Testis (tissue), 3 donors: ENCODE results near the gene PIGU. TPM values are rescaled to one million over a fixed set of nuclear protein-coding genes. Genes with fewer than 3 reads are reported as not detected.
A peak's percentile ranks its signal among the peaks of the same experiment; 100 is the strongest.

Experiments
- DNase-seq: peaks from one replicate; pipeline ENCODE4 v3.0.0-alpha.2; 2019
- H3K27ac ChIP-seq, 2 donors: fragments of 200-600 bp; sonication (generic); one replicate each; pipeline ENCODE4 v1.5.1; 2019
- H3K27me3 ChIP-seq: fragments of 200-600 bp; sonication (generic); one replicate; pipeline ENCODE4 v1.5.1; 2019
- H3K36me3 ChIP-seq: fragments of 200-600 bp; sonication (generic); one replicate; pipeline ENCODE4 v1.5.1; 2017; ENCODE audit warnings: low read depth; ENCODE audit errors: missing control alignments
- H3K4me1 ChIP-seq: fragments of 200-600 bp; sonication (generic); one replicate; pipeline ENCODE4 v1.5.1; 2019
- H3K4me3 ChIP-seq, 2 donors: fragments of 200-600 bp; sonication (generic); one replicate each; pipeline ENCODE4 v1.5.1; 2017 to 2019
- H3K9me3 ChIP-seq: fragments of 200-600 bp; sonication (generic); one replicate; pipeline ENCODE4 v1.5.1; 2017
- POLR2A ChIP-seq: fragments of 450-650 bp; IDR thresholded peaks from one replicate; pipeline ENCODE4 v1.6.1; 2017; ENCODE audit warnings: antibody characterized with exemption, mild to moderate bottlenecking, moderate library complexity
- WGBS, 2 donors: methylation state at CpG; one replicate each; pipeline ENCODE4 v1.1.5; 2018; 5-methylcytosine and 5-hydroxymethylcytosine counted together
- intact Hi-C: fragments of 100-400 bp; cut with DNase I; formaldehyde crosslinking; loops from one replicate; pipeline ENCODE4 v1.15.1; 2023; ENCODE audit warnings: low total_unique reads
- polyA plus RNA-seq: library from polyadenylated mRNA; stranded (reverse); fragments of 350-450 nt; fragmentation: Illumina TruSeq; extraction: RNeasy Lipid Tissue Mini Kit (QIAGEN cat#74804); gene quantifications from one replicate; pipeline ENCODE4 v1.2.3, GENCODE V29; 2014; ENCODE audit warnings: low read depth, low replicate concordance; ENCODE audit not compliant: insufficient read depth
- total RNA-seq, 2 donors: library from RNA; depleted of rRNA; stranded (reverse); fragments of >200 nt; gene quantifications; one replicate each; pipeline ENCODE4 v1.2.3, GENCODE V29; 2016
- TF ChIP-seq, protein P1 (sequence below), 3 experiments: fragments of 450-650 bp in 2 of 3; fragments of 200-600 bp in 1 of 3; sonication (generic) in 1 of 3; IDR thresholded peaks; one replicate each; pipeline ENCODE4 v1.5.1; 2016 to 2019; ENCODE audit warnings: antibody characterized with exemption in 3 of 3, mild to moderate bottlenecking in 2 of 3, moderate library complexity in 1 of 3

PIGU gene
- total and polyA plus RNA-seq, 3 donors from 2014 or later, result 35.0 to 48.9 (median 35.7) TPM

DNA sequence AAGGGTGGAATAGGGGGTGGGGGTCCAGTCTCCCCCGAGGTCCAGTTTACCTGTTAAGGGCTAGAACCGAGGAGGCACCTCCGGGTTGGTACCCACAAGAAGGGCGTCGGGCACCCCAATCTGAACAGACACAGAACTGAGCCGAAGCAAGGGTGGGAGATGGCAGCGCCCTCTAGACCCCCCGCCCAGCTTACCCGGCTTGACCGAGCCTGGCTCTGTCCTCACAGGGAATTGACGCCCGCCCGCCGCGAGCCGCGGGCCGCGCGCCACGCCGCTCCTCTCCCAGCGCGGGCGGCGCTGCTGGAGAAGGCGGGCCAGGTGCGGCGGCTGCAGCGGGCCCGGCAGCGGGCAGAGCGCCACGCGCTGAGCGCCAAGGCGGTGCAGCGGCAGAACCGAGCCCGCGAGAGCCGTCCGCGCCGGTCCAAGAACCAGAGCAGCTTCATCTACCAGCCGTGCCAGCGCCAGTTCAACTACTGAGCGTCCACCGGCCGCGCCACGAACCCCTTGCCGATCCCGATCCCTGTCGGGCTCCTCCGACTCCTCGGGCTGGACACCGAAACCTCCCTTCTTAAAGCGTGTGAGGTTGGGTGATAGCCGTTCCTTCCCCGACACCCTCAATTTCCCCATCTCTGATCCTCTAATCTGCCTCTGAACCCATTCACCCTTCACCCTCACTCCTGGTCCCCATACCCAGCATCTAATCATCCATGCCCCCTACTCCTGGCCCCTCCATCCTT is 33.1 kb upstream of the PIGU start:
- H3K9me3 ChIP-seq, result no peaks in the 10 kb centered on the region
- no peaks in the 10 kb centered on the region for H3K36me3 ChIP-seq
- no peaks in the 10 kb centered on the region for H3K27me3 ChIP-seq
- TF ChIP-seq, protein P1, sequence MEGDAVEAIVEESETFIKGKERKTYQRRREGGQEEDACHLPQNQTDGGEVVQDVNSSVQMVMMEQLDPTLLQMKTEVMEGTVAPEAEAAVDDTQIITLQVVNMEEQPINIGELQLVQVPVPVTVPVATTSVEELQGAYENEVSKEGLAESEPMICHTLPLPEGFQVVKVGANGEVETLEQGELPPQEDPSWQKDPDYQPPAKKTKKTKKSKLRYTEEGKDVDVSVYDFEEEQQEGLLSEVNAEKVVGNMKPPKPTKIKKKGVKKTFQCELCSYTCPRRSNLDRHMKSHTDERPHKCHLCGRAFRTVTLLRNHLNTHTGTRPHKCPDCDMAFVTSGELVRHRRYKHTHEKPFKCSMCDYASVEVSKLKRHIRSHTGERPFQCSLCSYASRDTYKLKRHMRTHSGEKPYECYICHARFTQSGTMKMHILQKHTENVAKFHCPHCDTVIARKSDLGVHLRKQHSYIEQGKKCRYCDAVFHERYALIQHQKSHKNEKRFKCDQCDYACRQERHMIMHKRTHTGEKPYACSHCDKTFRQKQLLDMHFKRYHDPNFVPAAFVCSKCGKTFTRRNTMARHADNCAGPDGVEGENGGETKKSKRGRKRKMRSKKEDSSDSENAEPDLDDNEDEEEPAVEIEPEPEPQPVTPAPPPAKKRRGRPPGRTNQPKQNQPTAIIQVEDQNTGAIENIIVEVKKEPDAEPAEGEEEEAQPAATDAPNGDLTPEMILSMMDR (IDR thresholded peaks at IDR 0.05), result no peak
- TF ChIP-seq POLR2A, result no peak
- intact Hi-C loops, result no loop called here
- peak overlapping the region; percentile 75 to 84 for H3K4me3 ChIP-seq
- peaks cover 18% of the 10 kb centered on the region for H3K4me1 ChIP-seq
- peak overlapping the region; percentile 87 to 98 for H3K27ac ChIP-seq
- peak; percentile 59 for DNase-seq
- WGBS, 2 donors, result 13 to 14% methylated on average over 19 to 61 of the region's 61 CpGs

DNA sequence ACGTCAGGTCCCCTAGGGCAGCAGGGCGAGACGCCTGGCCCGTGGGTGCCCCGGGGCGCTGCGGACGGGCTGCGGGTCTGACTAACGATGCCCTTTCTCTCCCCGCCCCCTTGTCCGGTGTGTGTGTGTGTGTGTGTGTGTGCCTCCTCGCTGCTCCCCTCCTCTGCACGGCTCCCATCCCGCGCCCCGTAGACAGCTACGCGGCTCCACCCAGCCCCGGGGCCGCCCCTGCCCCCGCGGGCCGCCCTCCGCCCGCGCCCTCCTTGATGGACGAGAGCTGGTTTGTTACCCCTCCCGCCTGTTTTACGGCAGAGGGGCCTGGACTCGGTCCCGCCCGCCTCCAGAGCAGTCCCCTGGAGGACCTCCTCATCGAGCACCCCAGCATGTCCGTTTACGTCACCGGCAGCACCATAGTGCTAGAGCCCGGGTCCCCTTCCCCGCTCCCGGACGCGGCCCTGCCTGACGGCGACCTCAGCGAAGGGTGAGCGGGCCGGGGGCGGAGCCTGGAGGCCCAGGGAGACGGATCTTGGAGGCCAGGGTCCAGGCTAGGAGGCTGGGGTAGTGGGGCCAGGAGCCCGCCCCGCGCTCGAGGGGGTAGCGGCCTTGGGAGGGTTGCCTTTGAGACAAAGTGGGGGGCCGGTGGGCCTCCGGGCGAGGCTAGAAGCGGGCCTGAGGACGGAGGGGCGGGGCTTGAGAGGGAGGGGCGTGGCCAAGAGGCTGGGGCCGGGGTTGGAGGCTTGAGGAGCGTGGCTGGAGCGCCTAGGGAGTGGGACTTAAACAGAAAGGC is 32.3 kb upstream of the PIGU start:
- Histone ChIP-seq H3K9me3 (no peaks in the 10 kb centered on the region), H3K27me3 (no peaks in the 10 kb centered on the region), H3K4me1 (peaks cover 20% of the 10 kb centered on the region), H3K27ac (peak overlapping the region; percentile 87 to 98), H3K36me3 (no peaks in the 10 kb centered on the region), H3K4me3 (peak overlapping the region; percentile 75 to 84)
- intact Hi-C loops, result no loop called here
- TF ChIP-seq, protein P1 (IDR thresholded peaks at IDR 0.05), result no peak
- no peak for TF ChIP-seq POLR2A
- peak; percentile 82 for DNase-seq
- 11 to 26% methylated on average over 27 to 54 of the region's 64 CpGs for WGBS, 2 donors

DNA sequence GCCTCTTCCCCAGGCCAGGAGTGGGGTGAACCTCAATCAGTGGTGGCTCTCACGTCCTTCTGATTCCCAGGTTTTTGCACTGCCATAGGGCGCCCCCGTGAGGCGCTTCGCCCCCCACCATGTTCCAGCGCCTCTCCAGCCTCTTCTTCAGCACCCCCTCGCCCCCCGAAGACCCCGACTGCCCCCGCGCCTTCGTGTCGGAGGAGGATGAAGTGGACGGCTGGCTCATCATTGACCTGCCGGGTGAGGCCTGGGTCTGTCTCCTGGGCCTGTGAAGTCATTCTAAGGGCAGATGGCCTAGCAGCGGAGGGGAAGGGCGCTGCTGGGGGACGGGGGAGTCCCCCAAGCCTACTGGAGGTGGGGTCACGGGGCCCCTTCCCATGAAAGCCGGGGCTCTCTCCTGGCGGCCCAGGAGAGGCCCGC is 31.7 kb upstream of the PIGU start:
- intact Hi-C loops, result no loop called here
- 17 to 25% methylated on average over 14 to 19 of the region's 22 CpGs for WGBS, 2 donors
- peak; percentile 49 for DNase-seq
- Histone ChIP-seq H3K4me3 (peak overlapping the region; percentile 75 to 84), H3K9me3 (no peaks in the 10 kb centered on the region), H3K27ac (peak overlapping the region; percentile 87 to 98), H3K27me3 (no peaks in the 10 kb centered on the region), H3K4me1 (peaks cover 20% of the 10 kb centered on the region), H3K36me3 (no peaks in the 10 kb centered on the region)
- TF ChIP-seq, protein P1 (IDR thresholded peaks at IDR 0.05), result peak in 2 of 3 experiments; percentile 3 to 51
- TF ChIP-seq POLR2A, result no peak

DNA sequence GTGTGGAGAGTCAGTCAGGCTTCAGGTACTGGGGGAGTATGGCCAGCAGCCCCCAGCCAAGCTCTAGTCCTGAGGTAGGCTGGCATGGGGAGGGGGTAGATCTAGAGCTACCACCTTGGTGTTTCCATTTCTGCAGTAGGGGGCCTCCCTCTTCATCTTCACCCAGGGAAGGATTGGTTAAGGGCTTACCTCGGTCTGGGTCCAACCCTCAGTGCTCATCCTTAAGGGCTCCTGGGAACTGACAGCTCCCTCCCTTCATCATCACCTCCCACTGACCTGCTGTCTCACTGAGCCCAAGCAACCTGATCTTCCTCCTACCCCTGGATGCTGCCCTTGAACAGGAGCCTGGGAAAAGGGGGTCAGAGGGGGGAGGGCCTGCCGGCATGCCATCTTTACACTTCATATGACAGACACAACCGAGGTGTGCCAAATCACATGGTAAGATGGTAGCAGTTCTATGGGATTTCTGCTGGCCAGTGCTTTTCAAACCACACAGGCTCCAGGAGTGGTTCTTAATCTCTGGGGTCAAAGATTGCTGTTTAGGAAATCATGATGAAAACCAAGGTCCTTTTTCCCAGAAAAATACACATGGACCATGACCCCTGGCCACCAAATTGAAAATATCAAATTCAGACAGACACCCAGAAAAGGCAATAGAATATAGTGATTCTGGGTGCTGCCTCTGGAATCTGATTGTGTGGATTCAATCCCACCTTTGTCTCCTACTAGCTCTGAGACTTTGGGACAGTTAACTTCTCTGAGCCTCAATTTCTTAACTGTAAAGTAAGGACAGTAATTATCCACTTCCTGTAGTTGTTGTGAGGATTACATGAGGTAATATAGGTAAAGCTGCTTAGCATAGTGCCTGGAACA is 30.3 kb upstream of the PIGU start:
- Histone ChIP-seq H3K4me1 (peaks cover 14% of the 10 kb centered on the region), H3K27ac (no peak overlapping the region), H3K27me3 (no peaks in the 10 kb centered on the region), H3K9me3 (no peaks in the 10 kb centered on the region), H3K4me3 (no peak overlapping the region), H3K36me3 (no peaks in the 10 kb centered on the region)
- TF ChIP-seq, protein P1 (IDR thresholded peaks at IDR 0.05), result no peak
- no peak for TF ChIP-seq POLR2A
- no peak for DNase-seq
- WGBS, 2 donors, result 55 to 74% methylated on average over 3 of the region's 3 CpGs
- intact Hi-C loops, result no loop called here
